ENCODE data around the gene TRIM5. TPM values are rescaled to one million over a fixed set of nuclear protein-coding genes. Genes with fewer than 3 reads are reported as not detected.

TRIM5 gene
- total and polyA plus RNA-seq, 2 experiments from 2014 or later: 20.8 to 21.0 TPM

- TF ChIP-seq, protein P1, sequence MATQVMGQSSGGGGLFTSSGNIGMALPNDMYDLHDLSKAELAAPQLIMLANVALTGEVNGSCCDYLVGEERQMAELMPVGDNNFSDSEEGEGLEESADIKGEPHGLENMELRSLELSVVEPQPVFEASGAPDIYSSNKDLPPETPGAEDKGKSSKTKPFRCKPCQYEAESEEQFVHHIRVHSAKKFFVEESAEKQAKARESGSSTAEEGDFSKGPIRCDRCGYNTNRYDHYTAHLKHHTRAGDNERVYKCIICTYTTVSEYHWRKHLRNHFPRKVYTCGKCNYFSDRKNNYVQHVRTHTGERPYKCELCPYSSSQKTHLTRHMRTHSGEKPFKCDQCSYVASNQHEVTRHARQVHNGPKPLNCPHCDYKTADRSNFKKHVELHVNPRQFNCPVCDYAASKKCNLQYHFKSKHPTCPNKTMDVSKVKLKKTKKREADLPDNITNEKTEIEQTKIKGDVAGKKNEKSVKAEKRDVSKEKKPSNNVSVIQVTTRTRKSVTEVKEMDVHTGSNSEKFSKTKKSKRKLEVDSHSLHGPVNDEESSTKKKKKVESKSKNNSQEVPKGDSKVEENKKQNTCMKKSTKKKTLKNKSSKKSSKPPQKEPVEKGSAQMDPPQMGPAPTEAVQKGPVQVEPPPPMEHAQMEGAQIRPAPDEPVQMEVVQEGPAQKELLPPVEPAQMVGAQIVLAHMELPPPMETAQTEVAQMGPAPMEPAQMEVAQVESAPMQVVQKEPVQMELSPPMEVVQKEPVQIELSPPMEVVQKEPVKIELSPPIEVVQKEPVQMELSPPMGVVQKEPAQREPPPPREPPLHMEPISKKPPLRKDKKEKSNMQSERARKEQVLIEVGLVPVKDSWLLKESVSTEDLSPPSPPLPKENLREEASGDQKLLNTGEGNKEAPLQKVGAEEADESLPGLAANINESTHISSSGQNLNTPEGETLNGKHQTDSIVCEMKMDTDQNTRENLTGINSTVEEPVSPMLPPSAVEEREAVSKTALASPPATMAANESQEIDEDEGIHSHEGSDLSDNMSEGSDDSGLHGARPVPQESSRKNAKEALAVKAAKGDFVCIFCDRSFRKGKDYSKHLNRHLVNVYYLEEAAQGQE (IDR thresholded peaks at IDR 0.05; ENCODE audit: unreplicated experiment): no peak
- TF ChIP-seq STAT1 (IDR thresholded peaks at IDR 0.05; ENCODE audit: unreplicated experiment): no peak
- no peak for TF ChIP-seq NANOG (IDR thresholded peaks at IDR 0.05; ENCODE audit: borderline replicate concordance)
Measured at GRCh38 chr11:5726351-5726750, 41.5 kb upstream of the TRIM5 start (continued).

DNA sequence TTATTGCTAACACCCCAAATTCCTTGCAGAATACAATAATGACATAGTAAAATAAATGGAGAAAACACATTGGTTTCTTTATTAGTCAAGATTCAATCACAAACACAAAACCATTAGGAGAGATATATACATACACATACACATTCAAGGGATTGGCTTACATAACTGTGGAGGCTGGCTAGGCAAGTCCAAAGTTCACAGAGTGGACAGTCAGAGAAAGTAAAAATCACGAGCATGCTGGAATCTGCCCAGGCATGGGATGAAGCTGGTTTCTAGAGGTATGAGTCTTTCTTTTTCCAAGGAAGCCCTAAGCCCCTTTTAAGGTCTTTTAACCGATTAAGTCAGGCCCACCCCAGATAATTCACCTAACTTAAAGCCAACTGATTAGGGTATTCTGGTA, 37.7 kb upstream of the TRIM5 start:
- Histone ChIP-seq H3K27me3 (ENCODE audit: insufficient read depth) (no peaks in the 10 kb centered on the region), H3K79me2 (replicated peaks; ENCODE audit: insufficient read depth) (no peaks in the 10 kb centered on the region), H3K4me2 (no peak overlapping the region), H3K9me2 (ENCODE audit: insufficient read depth) (peaks cover 7% of the 10 kb centered on the region; the same call in 1 of the 2 replicates), H3K36me3 (ENCODE audit: insufficient read depth) (no peaks in the 10 kb centered on the region), H3F3A (replicated peaks; ENCODE audit: low read depth) (no peaks in the 10 kb centered on the region), H3K4me1 (ENCODE audit: insufficient read depth) (no peaks in the 10 kb centered on the region), H4K20me1 (replicated peaks; ENCODE audit: insufficient read depth) (no peaks in the 10 kb centered on the region), H3K27ac (ENCODE audit: low read depth) (no peak overlapping the region), H3K4me3 (no peak overlapping the region), H2AFZ (no peak overlapping the region)
- ATAC-seq: no peak
- H3K36me3 Mint-ChIP-seq (ENCODE audit: low read depth): no peaks in the 10 kb centered on the region
- H3K27me3 Mint-ChIP-seq (ENCODE audit: insufficient read depth, low read depth, poor library complexity): peaks cover 5% of the 10 kb centered on the region
- TF ChIP-seq EZH2 (IDR thresholded peaks at IDR 0.05; ENCODE audit: low read depth, unreplicated experiment) (no peak), CTCF (conservative IDR thresholded peaks at IDR 0.05; ENCODE audit: low read depth in 2 of 2) (no peak), STAT1 (IDR thresholded peaks at IDR 0.05; ENCODE audit: unreplicated experiment) (no peak), ZNF462 (CRISPR knock-in tag; IDR thresholded peaks at IDR 0.05) (no peak), NANOG (IDR thresholded peaks at IDR 0.05; ENCODE audit: borderline replicate concordance) (no peak), ZNF331 (CRISPR knock-in tag; IDR thresholded peaks at IDR 0.05; ENCODE audit: low read depth) (no peak), CREB1 (CRISPR knock-in tag; IDR thresholded peaks at IDR 0.05; ENCODE audit: low read depth) (no peak)
- TF ChIP-seq, protein P2, sequence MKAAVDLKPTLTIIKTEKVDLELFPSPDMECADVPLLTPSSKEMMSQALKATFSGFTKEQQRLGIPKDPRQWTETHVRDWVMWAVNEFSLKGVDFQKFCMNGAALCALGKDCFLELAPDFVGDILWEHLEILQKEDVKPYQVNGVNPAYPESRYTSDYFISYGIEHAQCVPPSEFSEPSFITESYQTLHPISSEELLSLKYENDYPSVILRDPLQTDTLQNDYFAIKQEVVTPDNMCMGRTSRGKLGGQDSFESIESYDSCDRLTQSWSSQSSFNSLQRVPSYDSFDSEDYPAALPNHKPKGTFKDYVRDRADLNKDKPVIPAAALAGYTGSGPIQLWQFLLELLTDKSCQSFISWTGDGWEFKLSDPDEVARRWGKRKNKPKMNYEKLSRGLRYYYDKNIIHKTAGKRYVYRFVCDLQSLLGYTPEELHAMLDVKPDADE (IDR thresholded peaks at IDR 0.05): no peak
- H3K9me3 Mint-ChIP-seq: no peaks in the 10 kb centered on the region; the same call in 2 of the 3 replicates
- no peak overlapping the region for H3K27ac Mint-ChIP-seq
- H3K4me3 Mint-ChIP-seq: no peak overlapping the region
- DNase-seq (ENCODE audit: low spot score): no peak
- no peaks in the 10 kb centered on the region; the same call in 2 of the 3 replicates for H3K4me1 Mint-ChIP-seq
